ENCODE measurements around the gene CPNE4. TPM values are rescaled to one million over a fixed set of nuclear protein-coding genes. Genes with fewer than 3 reads are reported as not detected.
A peak's percentile ranks its signal among the peaks of the same experiment; 100 is the strongest.

The CPNE4 gene
- total RNA-seq, 3 donors from 2014 or later: not detected

GRCh38 chr3:131729643-131730017 lies 305.2 kb downstream of the CPNE4 start:
- Mint-ChIP-seq H3K36me3 (ENCODE audit: insufficient read depth) (no peaks in the 10 kb centered on the region), H3K27me3 (ENCODE audit: low read depth) (peaks cover 5% of the 10 kb centered on the region), H3K4me3 (no peak overlapping the region), H3K4me1 (ENCODE audit: low read depth) (no peaks in the 10 kb centered on the region), H3K9me3 (no peaks in the 10 kb centered on the region)
- DNase-seq (no peak), ATAC-seq (no peak)

- DNase-seq (no peak), ATAC-seq (no peak)
- no peak overlapping the region for H3K4me3 Mint-ChIP-seq
- H3K9me3 Mint-ChIP-seq: no peaks in the 10 kb centered on the region
- no peaks in the 10 kb centered on the region for H3K36me3 Mint-ChIP-seq (ENCODE audit: insufficient read depth)
- no peaks in the 10 kb centered on the region for H3K4me1 Mint-ChIP-seq (ENCODE audit: low read depth)
- H3K27me3 Mint-ChIP-seq (ENCODE audit: low read depth): peaks cover 5% of the 10 kb centered on the region
Measured at GRCh38 chr3:131728898-131729642, 305.7 kb downstream of the CPNE4 start.

- no peaks in the 10 kb centered on the region for H3K36me3 Mint-ChIP-seq (ENCODE audit: insufficient read depth)
- H3K27me3 Mint-ChIP-seq (ENCODE audit: low read depth): peaks cover 3% of the 10 kb centered on the region
- ATAC-seq: no peak
- H3K4me3 Mint-ChIP-seq: no peak overlapping the region
- no peak for DNase-seq
- no peaks in the 10 kb centered on the region for H3K4me1 Mint-ChIP-seq (ENCODE audit: low read depth)
- no peaks in the 10 kb centered on the region for H3K9me3 Mint-ChIP-seq
Measured at GRCh38 chr3:131725414-131725813, 309.4 kb downstream of the CPNE4 start.

- H3K36me3 Mint-ChIP-seq (ENCODE audit: insufficient read depth): no peaks in the 10 kb centered on the region
- H3K4me1 Mint-ChIP-seq (ENCODE audit: low read depth): no peaks in the 10 kb centered on the region
- H3K4me3 Mint-ChIP-seq: no peak overlapping the region
- H3K27me3 Mint-ChIP-seq (ENCODE audit: low read depth): peaks cover 3% of the 10 kb centered on the region
- ATAC-seq: no peak
- no peak for DNase-seq
- H3K9me3 Mint-ChIP-seq: no peaks in the 10 kb centered on the region
Measured at GRCh38 chr3:131723343-131723742, 311.5 kb downstream of the CPNE4 start.

- DNase-seq (no peak), ATAC-seq (no peak)
- no peaks in the 10 kb centered on the region for H3K27me3 Mint-ChIP-seq (ENCODE audit: low read depth)
- no peak overlapping the region for H3K4me3 Mint-ChIP-seq
- no peaks in the 10 kb centered on the region for H3K4me1 Mint-ChIP-seq (ENCODE audit: low read depth)
- no peaks in the 10 kb centered on the region for H3K9me3 Mint-ChIP-seq
- no peaks in the 10 kb centered on the region for H3K36me3 Mint-ChIP-seq (ENCODE audit: insufficient read depth)
Measured at GRCh38 chr3:131717493-131717892, 317.3 kb downstream of the CPNE4 start.

- H3K9me3 Mint-ChIP-seq: no peaks in the 10 kb centered on the region
- H3K4me3 Mint-ChIP-seq: no peak overlapping the region
- no peak for DNase-seq
- no peak for ATAC-seq
- H3K27me3 Mint-ChIP-seq (ENCODE audit: low read depth): no peaks in the 10 kb centered on the region
- H3K36me3 Mint-ChIP-seq (ENCODE audit: insufficient read depth): no peaks in the 10 kb centered on the region
- no peaks in the 10 kb centered on the region for H3K4me1 Mint-ChIP-seq (ENCODE audit: low read depth)
Measured at GRCh38 chr3:131716943-131717342, 317.9 kb downstream of the CPNE4 start.

- Mint-ChIP-seq H3K9me3 (no peaks in the 10 kb centered on the region), H3K4me3 (no peak overlapping the region), H3K4me1 (ENCODE audit: low read depth) (no peaks in the 10 kb centered on the region), H3K27me3 (ENCODE audit: low read depth) (no peaks in the 10 kb centered on the region), H3K36me3 (ENCODE audit: insufficient read depth) (no peaks in the 10 kb centered on the region)
- no peak for DNase-seq
- no peak for ATAC-seq
Measured at GRCh38 chr3:131716007-131716406, 318.8 kb downstream of the CPNE4 start.

- H3K36me3 Mint-ChIP-seq (ENCODE audit: insufficient read depth): no peaks in the 10 kb centered on the region
- DNase-seq (no peak), ATAC-seq (peak in 1 of 2 donors; percentile 48)
- no peaks in the 10 kb centered on the region for H3K4me1 Mint-ChIP-seq (ENCODE audit: low read depth)
- no peak overlapping the region for H3K4me3 Mint-ChIP-seq
- peaks cover under 1% of the 10 kb centered on the region for H3K27me3 Mint-ChIP-seq (ENCODE audit: low read depth)
- H3K9me3 Mint-ChIP-seq: no peaks in the 10 kb centered on the region
Measured at GRCh38 chr3:131714585-131715220, 320.1 kb downstream of the CPNE4 start.

- no peak for ATAC-seq
- H3K9me3 Mint-ChIP-seq: no peaks in the 10 kb centered on the region
- H3K36me3 Mint-ChIP-seq (ENCODE audit: insufficient read depth): no peaks in the 10 kb centered on the region
- no peak for DNase-seq
- H3K4me1 Mint-ChIP-seq (ENCODE audit: low read depth): no peaks in the 10 kb centered on the region
- no peak overlapping the region for H3K4me3 Mint-ChIP-seq
- H3K27me3 Mint-ChIP-seq (ENCODE audit: low read depth): peaks cover 2% of the 10 kb centered on the region
Measured at GRCh38 chr3:131713416-131714123, 321.2 kb downstream of the CPNE4 start.

- DNase-seq: no peak
- ATAC-seq: no peak
- H3K27me3 Mint-ChIP-seq (ENCODE audit: low read depth): peaks cover 5% of the 10 kb centered on the region
- H3K36me3 Mint-ChIP-seq (ENCODE audit: insufficient read depth): no peaks in the 10 kb centered on the region
- H3K9me3 Mint-ChIP-seq: no peaks in the 10 kb centered on the region
- H3K4me1 Mint-ChIP-seq (ENCODE audit: low read depth): no peaks in the 10 kb centered on the region
- no peak overlapping the region for H3K4me3 Mint-ChIP-seq
Measured at GRCh38 chr3:131712662-131713061, 322.2 kb downstream of the CPNE4 start.

GRCh38 chr3:131711114-131711768 lies 323.6 kb downstream of the CPNE4 start:
- H3K4me1 Mint-ChIP-seq (ENCODE audit: low read depth): no peaks in the 10 kb centered on the region
- no peaks in the 10 kb centered on the region for H3K9me3 Mint-ChIP-seq
- ATAC-seq: no peak
- peaks cover 8% of the 10 kb centered on the region for H3K27me3 Mint-ChIP-seq (ENCODE audit: low read depth)
- no peak overlapping the region for H3K4me3 Mint-ChIP-seq
- no peaks in the 10 kb centered on the region for H3K36me3 Mint-ChIP-seq (ENCODE audit: insufficient read depth)
- no peak for DNase-seq

- DNase-seq (no peak), ATAC-seq (no peak)
- H3K4me3 Mint-ChIP-seq: no peak overlapping the region
- H3K9me3 Mint-ChIP-seq: no peaks in the 10 kb centered on the region
- no peaks in the 10 kb centered on the region for H3K36me3 Mint-ChIP-seq (ENCODE audit: insufficient read depth)
- H3K4me1 Mint-ChIP-seq (ENCODE audit: low read depth): no peaks in the 10 kb centered on the region
- peaks cover 13% of the 10 kb centered on the region for H3K27me3 Mint-ChIP-seq (ENCODE audit: low read depth)
Measured at GRCh38 chr3:131708241-131708640, 326.6 kb downstream of the CPNE4 start.

- H3K36me3 Mint-ChIP-seq (ENCODE audit: insufficient read depth): no peaks in the 10 kb centered on the region
- no peaks in the 10 kb centered on the region for H3K9me3 Mint-ChIP-seq
- no peaks in the 10 kb centered on the region for H3K4me1 Mint-ChIP-seq (ENCODE audit: low read depth)
- peaks cover 13% of the 10 kb centered on the region for H3K27me3 Mint-ChIP-seq (ENCODE audit: low read depth)
- no peak for DNase-seq
- peak in 1 of 2 donors; percentile 34 for ATAC-seq
- no peak overlapping the region for H3K4me3 Mint-ChIP-seq
Measured at GRCh38 chr3:131705558-131706051, 329.2 kb downstream of the CPNE4 start.

GRCh38 chr3:131705099-131705498 lies 329.7 kb downstream of the CPNE4 start:
- Mint-ChIP-seq H3K27me3 (ENCODE audit: low read depth) (peaks cover 13% of the 10 kb centered on the region), H3K36me3 (ENCODE audit: insufficient read depth) (no peaks in the 10 kb centered on the region), H3K4me1 (ENCODE audit: low read depth) (no peaks in the 10 kb centered on the region), H3K4me3 (no peak overlapping the region), H3K9me3 (no peaks in the 10 kb centered on the region)
- ATAC-seq (no peak), DNase-seq (no peak)
